ENCODE measurements around the gene LRRC7. TPM values are rescaled to one million over a fixed set of nuclear protein-coding genes. Genes with fewer than 3 reads are reported as not detected.

The LRRC7 gene
- total and polyA plus RNA-seq, 2 experiments from 2014 or later, result 0.99 to 1.8 TPM

GRCh38 chr1:70061231-70061630 lies 493.5 kb downstream of the LRRC7 start:
- Histone ChIP-seq H3K4me1 (ENCODE audit: insufficient read depth) (no peaks in the 10 kb centered on the region), H3K27ac (no peak overlapping the region), H3K4me2 (no peak overlapping the region), H4K20me1 (ENCODE audit: insufficient read depth, poor library complexity, severe bottlenecking) (no peaks in the 10 kb centered on the region), H3K27me3 (no peaks in the 10 kb centered on the region), H3K36me3 (replicated peaks; ENCODE audit: insufficient read depth, low read depth) (no peaks in the 10 kb centered on the region), H2AFZ (no peak overlapping the region), H3K4me3 (no peak overlapping the region), H3K79me2 (no peaks in the 10 kb centered on the region), H3K9me2 (replicated peaks; ENCODE audit: insufficient read depth) (no peaks in the 10 kb centered on the region), H3K9me3 (ENCODE audit: low read depth) (no peaks in the 10 kb centered on the region)
- TF ChIP-seq EZH2 (IDR thresholded peaks at IDR 0.05; ENCODE audit: borderline replicate concordance) (no peak), EZH2phosphoT487 (IDR thresholded peaks at IDR 0.05; ENCODE audit: low read depth, severe bottlenecking, unreplicated experiment) (no peak)
- TF ChIP-seq, protein P1, sequence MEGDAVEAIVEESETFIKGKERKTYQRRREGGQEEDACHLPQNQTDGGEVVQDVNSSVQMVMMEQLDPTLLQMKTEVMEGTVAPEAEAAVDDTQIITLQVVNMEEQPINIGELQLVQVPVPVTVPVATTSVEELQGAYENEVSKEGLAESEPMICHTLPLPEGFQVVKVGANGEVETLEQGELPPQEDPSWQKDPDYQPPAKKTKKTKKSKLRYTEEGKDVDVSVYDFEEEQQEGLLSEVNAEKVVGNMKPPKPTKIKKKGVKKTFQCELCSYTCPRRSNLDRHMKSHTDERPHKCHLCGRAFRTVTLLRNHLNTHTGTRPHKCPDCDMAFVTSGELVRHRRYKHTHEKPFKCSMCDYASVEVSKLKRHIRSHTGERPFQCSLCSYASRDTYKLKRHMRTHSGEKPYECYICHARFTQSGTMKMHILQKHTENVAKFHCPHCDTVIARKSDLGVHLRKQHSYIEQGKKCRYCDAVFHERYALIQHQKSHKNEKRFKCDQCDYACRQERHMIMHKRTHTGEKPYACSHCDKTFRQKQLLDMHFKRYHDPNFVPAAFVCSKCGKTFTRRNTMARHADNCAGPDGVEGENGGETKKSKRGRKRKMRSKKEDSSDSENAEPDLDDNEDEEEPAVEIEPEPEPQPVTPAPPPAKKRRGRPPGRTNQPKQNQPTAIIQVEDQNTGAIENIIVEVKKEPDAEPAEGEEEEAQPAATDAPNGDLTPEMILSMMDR (IDR thresholded peaks at IDR 0.05; ENCODE audit: poor library complexity), result no peak
- no peak for DNase-seq (ENCODE audit: low spot score)

DNA sequence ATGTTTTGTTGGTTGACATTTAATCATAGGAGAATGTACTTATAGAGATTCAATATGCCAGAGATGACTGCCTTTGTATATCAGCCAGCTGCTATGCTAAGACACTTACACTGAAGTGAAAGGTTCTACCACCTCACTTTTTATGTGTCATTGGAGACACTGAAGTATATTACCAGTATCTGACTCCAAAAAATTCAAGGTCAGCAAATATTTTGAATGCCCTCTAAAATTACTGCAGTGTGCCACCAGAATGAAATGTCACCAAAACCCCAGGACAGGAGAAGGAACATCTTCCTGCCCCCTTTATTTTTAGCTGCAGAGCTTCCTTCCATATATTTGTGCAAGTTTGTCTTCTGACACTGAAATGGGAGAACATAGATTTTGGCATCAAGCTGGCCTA lies 496.1 kb downstream of the LRRC7 start:
- TF ChIP-seq, protein P1 (IDR thresholded peaks at IDR 0.05; ENCODE audit: poor library complexity), result no peak
- TF ChIP-seq EZH2 (IDR thresholded peaks at IDR 0.05; ENCODE audit: borderline replicate concordance) (no peak), EZH2phosphoT487 (IDR thresholded peaks at IDR 0.05; ENCODE audit: low read depth, severe bottlenecking, unreplicated experiment) (no peak)
- H3K79me2 ChIP-seq, result no peaks in the 10 kb centered on the region
- no peaks in the 10 kb centered on the region for H3K27me3 ChIP-seq
- no peak overlapping the region for H3K4me2 ChIP-seq
- no peaks in the 10 kb centered on the region for H3K4me1 ChIP-seq (ENCODE audit: insufficient read depth)
- DNase-seq (ENCODE audit: low spot score), result no peak
- H3K9me2 ChIP-seq (replicated peaks; ENCODE audit: insufficient read depth), result no peaks in the 10 kb centered on the region
- no peaks in the 10 kb centered on the region for H4K20me1 ChIP-seq (ENCODE audit: insufficient read depth, poor library complexity, severe bottlenecking)
- H3K27ac ChIP-seq, result no peak overlapping the region
- H3K4me3 ChIP-seq, result no peak overlapping the region
- H3K9me3 ChIP-seq (ENCODE audit: low read depth), result no peaks in the 10 kb centered on the region
- no peaks in the 10 kb centered on the region for H3K36me3 ChIP-seq (replicated peaks; ENCODE audit: insufficient read depth, low read depth)
- H2AFZ ChIP-seq, result no peak overlapping the region

GRCh38 chr1:70066711-70067110 lies 499.0 kb downstream of the LRRC7 start:
- Histone ChIP-seq H3K4me2 (no peak overlapping the region), H4K20me1 (ENCODE audit: insufficient read depth, poor library complexity, severe bottlenecking) (no peaks in the 10 kb centered on the region), H3K9me3 (ENCODE audit: low read depth) (no peaks in the 10 kb centered on the region), H3K27ac (no peak overlapping the region), H3K4me3 (no peak overlapping the region), H3K9me2 (replicated peaks; ENCODE audit: insufficient read depth) (no peaks in the 10 kb centered on the region), H3K79me2 (no peaks in the 10 kb centered on the region), H3K36me3 (replicated peaks; ENCODE audit: insufficient read depth, low read depth) (no peaks in the 10 kb centered on the region), H3K4me1 (ENCODE audit: insufficient read depth) (no peaks in the 10 kb centered on the region), H2AFZ (no peak overlapping the region), H3K27me3 (no peaks in the 10 kb centered on the region)
- no peak for DNase-seq (ENCODE audit: low spot score)
- WGBS (ENCODE audit: low lambda C conversion rate, missing lambda C conversion rate), result 57% methylated on average over 2 of the region's 2 CpGs
- no peak for TF ChIP-seq EZH2 (IDR thresholded peaks at IDR 0.05; ENCODE audit: borderline replicate concordance)
- TF ChIP-seq, protein P1 (IDR thresholded peaks at IDR 0.05; ENCODE audit: poor library complexity), result no peak
- TF ChIP-seq EZH2phosphoT487 (IDR thresholded peaks at IDR 0.05; ENCODE audit: low read depth, severe bottlenecking, unreplicated experiment), result no peak

DNA sequence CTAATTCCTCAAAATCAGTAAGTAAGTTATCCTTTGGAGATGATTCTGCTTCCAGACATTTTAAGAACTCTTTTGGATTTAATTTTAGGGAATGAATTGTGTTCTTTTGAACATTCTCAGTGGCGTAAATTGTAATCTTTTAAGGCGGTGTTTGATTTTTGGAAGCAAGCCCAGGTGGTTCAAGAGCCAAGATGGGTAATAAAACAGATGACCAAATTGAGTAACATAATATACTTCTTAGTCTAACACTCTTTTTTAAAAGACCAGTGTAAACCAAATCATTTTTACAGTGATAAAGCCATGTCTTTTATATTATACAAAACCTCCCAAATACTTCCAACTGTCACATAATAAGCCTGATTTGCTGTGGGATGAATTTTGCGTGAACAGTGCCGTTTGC lies 503.9 kb downstream of the LRRC7 start:
- Histone ChIP-seq H2AFZ (no peak overlapping the region), H3K9me2 (replicated peaks; ENCODE audit: insufficient read depth) (no peaks in the 10 kb centered on the region), H3K27ac (no peak overlapping the region), H3K36me3 (replicated peaks; ENCODE audit: insufficient read depth, low read depth) (no peaks in the 10 kb centered on the region), H3K4me1 (ENCODE audit: insufficient read depth) (no peaks in the 10 kb centered on the region), H3K79me2 (no peaks in the 10 kb centered on the region), H3K4me3 (no peak overlapping the region), H3K9me3 (ENCODE audit: low read depth) (no peaks in the 10 kb centered on the region), H3K4me2 (no peak overlapping the region), H3K27me3 (no peaks in the 10 kb centered on the region), H4K20me1 (ENCODE audit: insufficient read depth, poor library complexity, severe bottlenecking) (no peaks in the 10 kb centered on the region)
- WGBS (ENCODE audit: low lambda C conversion rate, missing lambda C conversion rate), result 69% methylated on average over 4 of the region's 4 CpGs
- TF ChIP-seq EZH2 (IDR thresholded peaks at IDR 0.05; ENCODE audit: borderline replicate concordance), result no peak
- DNase-seq (ENCODE audit: low spot score), result no peak
